Measurements from ENCODE around the gene PFDN6.
"Not testable (repeated sequence)": the region's sequence is repeated elsewhere in the genome, so short reads cannot be mapped to it uniquely, and the experiment has no call there.

Gene PFDN6

GRCh38 chr6:33271468-33272274 lies 17.7 kb upstream of the PFDN6 start, which contains the start of the genes RPS18 and VPS52:
TSS of gene RPS18 (plus strand) at chr6:33272075. CDS start at chr6:33272120, 45 bp downstream.
TSS of gene VPS52 (minus strand) at chr6:33271876. CDS start at chr6:33271675, 201 bp downstream.
- Mint-ChIP-seq H3K27ac (peak within 1 kb of the TSS; percentile 99), H3K4me3 (peak within 1 kb of the TSS; percentile 96), H3K4me1 (peaks cover 49% of the 10 kb centered on the region), H3K36me3 (peaks cover 42% of the 10 kb centered on the region), H3K27me3 (no peaks in the 10 kb centered on the region), H3K9me3 (no peaks in the 10 kb centered on the region)

- peaks cover 42% of the 10 kb centered on the region for H3K36me3 Mint-ChIP-seq
- H3K27me3 Mint-ChIP-seq = no peaks in the 10 kb centered on the region
- no peaks in the 10 kb centered on the region for H3K9me3 Mint-ChIP-seq
- peaks cover 49% of the 10 kb centered on the region for H3K4me1 Mint-ChIP-seq
- H3K27ac Mint-ChIP-seq = peak overlapping the region; percentile 99
- peak overlapping the region; percentile 96 for H3K4me3 Mint-ChIP-seq
Measured at GRCh38 chr6:33272275-33273128, 16.9 kb upstream of the PFDN6 start.

GRCh38 chr6:33273129-33273923 lies 16.1 kb upstream of the PFDN6 start:
- Mint-ChIP-seq H3K36me3 (peaks cover 40% of the 10 kb centered on the region), H3K27ac (peak overlapping the region; percentile 99), H3K9me3 (no peaks in the 10 kb centered on the region), H3K4me1 (peaks cover 54% of the 10 kb centered on the region), H3K4me3 (peak overlapping the region; percentile 96), H3K27me3 (no peaks in the 10 kb centered on the region)

- Mint-ChIP-seq H3K27me3 (no peaks in the 10 kb centered on the region), H3K36me3 (peaks cover 35% of the 10 kb centered on the region), H3K4me3 (peak overlapping the region; percentile 96), H3K9me3 (no peaks in the 10 kb centered on the region), H3K27ac (peak overlapping the region; percentile 99), H3K4me1 (peaks cover 53% of the 10 kb centered on the region)
Measured at GRCh38 chr6:33273924-33274902, 15.2 kb upstream of the PFDN6 start.

GRCh38 chr6:33275795-33276580 lies 13.4 kb upstream of the PFDN6 start:
- peak overlapping the region; percentile 96 for H3K4me3 Mint-ChIP-seq
- peaks cover 35% of the 10 kb centered on the region for H3K36me3 Mint-ChIP-seq
- H3K9me3 Mint-ChIP-seq, H3K27me3 Mint-ChIP-seq: not testable (repeated sequence)
- peak overlapping the region; percentile 96 for H3K27ac Mint-ChIP-seq
- peaks cover 40% of the 10 kb centered on the region for H3K4me1 Mint-ChIP-seq

GRCh38 chr6:33276581-33276863 lies 12.9 kb upstream of the PFDN6 start:
- Mint-ChIP-seq H3K4me1 (peaks cover 40% of the 10 kb centered on the region), H3K9me3 (no peaks in the 10 kb centered on the region), H3K36me3 (peaks cover 35% of the 10 kb centered on the region), H3K27me3 (no peaks in the 10 kb centered on the region), H3K27ac (peak overlapping the region; percentile 96), H3K4me3 (peak overlapping the region; percentile 96)

GRCh38 chr6:33276864-33277662 lies 12.3 kb upstream of the PFDN6 start, which contains the start of gene B3GALT4:
TSS of gene B3GALT4 (plus strand) at chr6:33277123. CDS start at chr6:33277420, 297 bp downstream.
- Mint-ChIP-seq H3K4me1 (peaks cover 40% of the 10 kb centered on the region), H3K36me3 (peaks cover 35% of the 10 kb centered on the region), H3K9me3 (no peaks in the 10 kb centered on the region)

GRCh38 chr6:33277663-33278391 lies 11.6 kb upstream of the PFDN6 start:
- peak overlapping the region; percentile 88 for H3K27ac Mint-ChIP-seq
- H3K4me1 Mint-ChIP-seq = peaks cover 36% of the 10 kb centered on the region
- peaks cover 30% of the 10 kb centered on the region for H3K36me3 Mint-ChIP-seq
- H3K9me3 Mint-ChIP-seq = no peaks in the 10 kb centered on the region
- no peaks in the 10 kb centered on the region for H3K27me3 Mint-ChIP-seq
- H3K4me3 Mint-ChIP-seq = peak overlapping the region; percentile 85

More at GRCh38 chr6:33276864-33277662, 12.3 kb upstream of the PFDN6 start, which contains the start of gene B3GALT4:
- Mint-ChIP-seq H3K27ac (peak within 1 kb of the TSS; percentile 96), H3K4me3 (peak within 1 kb of the TSS; percentile 96), H3K27me3 (no peaks in the 10 kb centered on the region)

GRCh38 chr6:33278392-33278741 lies 11.0 kb upstream of the PFDN6 start:
- peak overlapping the region; percentile 35 for H3K27ac Mint-ChIP-seq
- peaks cover 36% of the 10 kb centered on the region for H3K4me1 Mint-ChIP-seq
- no peaks in the 10 kb centered on the region for H3K9me3 Mint-ChIP-seq
- H3K4me3 Mint-ChIP-seq = peak overlapping the region; percentile 4
- H3K27me3 Mint-ChIP-seq = no peaks in the 10 kb centered on the region
- H3K36me3 Mint-ChIP-seq = peaks cover 26% of the 10 kb centered on the region

GRCh38 chr6:33278810-33279209 lies 10.6 kb upstream of the PFDN6 start:
- H3K9me3 Mint-ChIP-seq = no peaks in the 10 kb centered on the region
- H3K4me1 Mint-ChIP-seq = peaks cover 36% of the 10 kb centered on the region
- no peaks in the 10 kb centered on the region for H3K27me3 Mint-ChIP-seq
- peak overlapping the region; percentile 35 for H3K27ac Mint-ChIP-seq
- peaks cover 23% of the 10 kb centered on the region for H3K36me3 Mint-ChIP-seq
- H3K4me3 Mint-ChIP-seq = peak overlapping the region; percentile 4

GRCh38 chr6:33279257-33279695 lies 10.1 kb upstream of the PFDN6 start:
- Mint-ChIP-seq H3K27me3 (no peaks in the 10 kb centered on the region), H3K4me1 (peaks cover 34% of the 10 kb centered on the region), H3K27ac (no peak overlapping the region), H3K9me3 (no peaks in the 10 kb centered on the region), H3K4me3 (no peak overlapping the region), H3K36me3 (peaks cover 21% of the 10 kb centered on the region)

- H3K4me3 Mint-ChIP-seq = no peak overlapping the region
- H3K4me1 Mint-ChIP-seq = peaks cover 27% of the 10 kb centered on the region
- peaks cover 13% of the 10 kb centered on the region for H3K36me3 Mint-ChIP-seq
- no peaks in the 10 kb centered on the region for H3K9me3 Mint-ChIP-seq
- peak overlapping the region; percentile 46 for H3K27ac Mint-ChIP-seq
- no peaks in the 10 kb centered on the region for H3K27me3 Mint-ChIP-seq
Measured at GRCh38 chr6:33279971-33280511, 9.4 kb upstream of the PFDN6 start.

Data from activated naive CD4-positive, alpha-beta T cell treated with anti-CD3 and anti-CD28 coated beads, Interleukin-2, amount 50 U/mL, for 24 hours (primary cell).